Neuronal stem cell (in vitro differentiated cells): ENCODE data around the gene GLIS1.

Experiments
- DNase-seq: peaks from one replicate; pipeline ENCODE4 v3.0.0-alpha.2; 2013; ENCODE audit warnings: low spot score
- H2AFZ ChIP-seq: one replicate; pipeline ENCODE4 v1.6.1; 2013; ENCODE audit warnings: mild to moderate bottlenecking, low read length, inconsistent platforms
- H2AK5ac ChIP-seq: 2 replicates; pipeline ENCODE4 v1.6.1; 2013; ENCODE audit warnings: low read depth, mild to moderate bottlenecking, inconsistent platforms, low read length, moderate library complexity, mixed read lengths
- H2BK120ac ChIP-seq: 2 replicates; pipeline ENCODE4 v1.6.1; 2013; ENCODE audit warnings: low read depth, mild to moderate bottlenecking, inconsistent platforms, low read length, moderate library complexity, mixed read lengths
- H2BK12ac ChIP-seq: one replicate; pipeline ENCODE4 v1.6.1; 2013; ENCODE audit warnings: low read length, inconsistent platforms
- H2BK15ac ChIP-seq: 2 replicates; pipeline ENCODE4 v1.6.1; 2013; ENCODE audit warnings: mild to moderate bottlenecking, low read length, inconsistent platforms, mixed read lengths
- H2BK5ac ChIP-seq: one replicate; pipeline ENCODE4 v1.6.1; 2013; ENCODE audit warnings: inconsistent platforms, mild to moderate bottlenecking, low read length, moderate library complexity
- H3K14ac ChIP-seq: one replicate; pipeline ENCODE4 v1.6.1; 2013; ENCODE audit warnings: low read length, inconsistent platforms
- H3K18ac ChIP-seq: 2 replicates; pipeline ENCODE4 v1.6.1; 2013; ENCODE audit warnings: low read length, inconsistent platforms
- H3K23ac ChIP-seq: 2 replicates; pipeline ENCODE4 v1.6.1; 2013; ENCODE audit warnings: low read depth, mild to moderate bottlenecking, mixed read lengths, low read length, inconsistent platforms; ENCODE audit not compliant: poor library complexity
- H3K27ac ChIP-seq: replicated peaks from 3 replicates; pipeline ENCODE4 v1.5.1; 2013; ENCODE audit warnings: low read length, inconsistent platforms
- H3K27me3 ChIP-seq, 3 experiments: 2 replicates each; pipeline ENCODE4 v1.6.1; 2013; ENCODE audit warnings: low read length in 3 of 3, mild to moderate bottlenecking in 2 of 3, inconsistent platforms in 1 of 3, low read depth in 1 of 3, mixed read lengths in 1 of 3, moderate library complexity in 1 of 3; ENCODE audit not compliant: control insufficient read depth in 3 of 3, insufficient read depth in 3 of 3
- H3K36me3 ChIP-seq, 2 donors: replicated peaks in 1 of 2; 2 replicates each; pipeline ENCODE4 v1.6.1; 2013; ENCODE audit warnings: low read length in 2 of 2; ENCODE audit not compliant: control insufficient read depth in 2 of 2, insufficient read depth in 2 of 2
- H3K4ac ChIP-seq: 2 replicates; pipeline ENCODE4 v1.6.1; 2013; ENCODE audit warnings: inconsistent platforms, mild to moderate bottlenecking, low read length, moderate library complexity
- H3K4me1 ChIP-seq, 2 donors: 1 replicate in 1 of 2; 2 replicates in 1 of 2; pipeline ENCODE4 v1.6.1; 2013; ENCODE audit warnings: low read length in 2 of 2, low read depth in 1 of 2; ENCODE audit not compliant: control insufficient read depth in 2 of 2, insufficient read depth in 1 of 2
- H3K4me2 ChIP-seq: one replicate; pipeline ENCODE4 v1.6.1; 2013; ENCODE audit warnings: mild to moderate bottlenecking, low read length, inconsistent platforms; ENCODE audit not compliant: insufficient read depth, poor library complexity, severe bottlenecking
- H3K4me3 ChIP-seq, 2 donors: 2 replicates each; pipeline ENCODE4 v1.5.1; 2013; ENCODE audit warnings: low read length in 2 of 2, mild to moderate bottlenecking in 2 of 2, inconsistent platforms in 1 of 2, moderate library complexity in 1 of 2
- H3K79me1 ChIP-seq: one replicate; pipeline ENCODE4 v1.6.1; 2013; ENCODE audit warnings: low read depth, mild to moderate bottlenecking, inconsistent platforms, low read length, moderate library complexity
- H3K9ac ChIP-seq: one replicate; pipeline ENCODE4 v1.6.1; 2013; ENCODE audit warnings: mild to moderate bottlenecking, low read depth, low read length, inconsistent platforms; ENCODE audit not compliant: poor library complexity
- H3K9me3 ChIP-seq, 2 donors: replicated peaks in 1 of 2; 2 replicates each; pipeline versions ENCODE3 to v1.6.1; 2013; ENCODE audit warnings: low read length in 2 of 2, mild to moderate bottlenecking in 2 of 2, inconsistent platforms in 1 of 2, low read depth in 1 of 2, mixed read lengths in 1 of 2, moderate library complexity in 1 of 2; ENCODE audit not compliant: control insufficient read depth in 2 of 2, insufficient read depth in 1 of 2
- H4K8ac ChIP-seq: one replicate; pipeline ENCODE4 v1.6.1; 2013; ENCODE audit warnings: low read depth, mild to moderate bottlenecking, inconsistent platforms, low read length, moderate library complexity
- H4K91ac ChIP-seq: one replicate; pipeline ENCODE4 v1.6.1; 2013; ENCODE audit warnings: low read length, low read depth, mild to moderate bottlenecking, inconsistent platforms; ENCODE audit not compliant: poor library complexity
- WGBS, 2 donors: extraction: QIAGEN DNeasy Blood & Tissue Kit; methylation state at CpG; one replicate each; pipeline ENCODE4 v1.1.7; 2013; ENCODE audit warnings: missing lambda C conversion rate in 2 of 2, mixed read lengths in 1 of 2; ENCODE audit not compliant: insufficient read length in 2 of 2, insufficient replicate concordance in 1 of 2; ENCODE audit errors: extremely low coverage in 2 of 2; 5-methylcytosine and 5-hydroxymethylcytosine counted together

Gene GLIS1

DNA sequence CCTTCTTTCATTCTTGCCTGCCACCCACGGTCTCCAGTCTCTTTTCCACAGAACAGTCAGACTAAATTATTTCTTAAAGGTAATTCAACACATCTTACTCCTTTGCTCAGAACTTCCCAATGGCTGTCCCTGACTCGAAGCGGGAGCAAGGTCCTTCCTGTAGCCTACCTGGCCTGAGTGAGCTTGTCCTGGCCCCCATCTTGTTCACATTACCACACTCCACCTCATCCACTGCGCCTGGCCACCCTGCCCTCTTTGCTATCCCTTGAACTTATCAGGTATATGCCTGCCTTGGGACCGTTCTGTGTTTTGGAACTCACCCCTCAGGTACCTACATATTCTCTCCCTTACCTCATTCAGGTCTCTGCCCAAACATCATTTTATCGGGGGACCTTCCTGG is 13.3 kb upstream of the GLIS1 start:
- Histone ChIP-seq H2BK5ac (no peak overlapping the region), H3K23ac (no peak overlapping the region), H3K79me1 (no peaks in the 10 kb centered on the region), H2BK12ac (no peak overlapping the region), H4K91ac (no peak overlapping the region), H2BK15ac (no peak overlapping the region), H3K4me3 (no peak overlapping the region), H3K4me2 (no peak overlapping the region), H3K14ac (no peak overlapping the region), H2BK120ac (no peak overlapping the region), H3K4ac (no peak overlapping the region), H2AK5ac (no peak overlapping the region), H4K8ac (no peak overlapping the region), H3K27ac (no peak overlapping the region), H2AFZ (no peak overlapping the region), H3K36me3 (no peaks in the 10 kb centered on the region), H3K9me3 (no peaks in the 10 kb centered on the region), H3K4me1 (no peaks in the 10 kb centered on the region), H3K9ac (no peak overlapping the region), H3K18ac (no peak overlapping the region), H3K27me3 (peaks cover 0 to 4% (median 0%) of the 10 kb centered on the region in 3 experiments)
- no peak for DNase-seq
- WGBS, 2 donors: no CpG with 5 or more reads among the region's 6 CpGs

DNA sequence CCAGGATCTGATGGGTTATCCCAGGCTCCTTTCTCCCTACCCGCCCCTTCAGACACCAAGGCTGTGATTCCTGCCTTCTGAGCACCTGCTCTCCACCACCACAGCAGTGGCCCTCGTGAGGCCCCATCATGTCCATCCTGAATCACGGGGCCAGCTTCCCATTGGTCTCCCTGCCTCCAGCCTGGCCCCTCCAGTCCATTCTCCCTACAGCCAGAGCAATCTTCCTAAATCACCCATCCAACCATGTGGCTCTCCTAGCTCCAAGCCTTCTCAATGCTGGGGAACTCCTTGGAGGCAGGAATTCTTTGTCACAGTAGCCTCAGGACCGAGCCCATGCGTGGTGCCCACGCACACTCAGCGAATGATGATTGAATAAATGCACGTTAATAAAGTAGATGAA is 8.9 kb upstream of the GLIS1 start:
- no peaks in the 10 kb centered on the region for H3K36me3 ChIP-seq
- no peak overlapping the region for H2AFZ ChIP-seq
- no peak overlapping the region for H4K91ac ChIP-seq
- H3K9me3 ChIP-seq: peaks cover 0 to under 1% of the 10 kb centered on the region in 2 donors
- no peak for DNase-seq
- H3K4ac ChIP-seq: no peak overlapping the region
- no peaks in the 10 kb centered on the region for H3K4me1 ChIP-seq
- H3K79me1 ChIP-seq: no peaks in the 10 kb centered on the region
- no peak overlapping the region for H2BK120ac ChIP-seq
- H4K8ac ChIP-seq: no peak overlapping the region
- H3K9ac ChIP-seq: no peak overlapping the region
- no peak overlapping the region for H3K4me3 ChIP-seq
- H3K27ac ChIP-seq: no peak overlapping the region
- WGBS, 2 donors: no CpG with 5 or more reads among the region's 8 CpGs
- no peak overlapping the region for H2BK5ac ChIP-seq
- H2AK5ac ChIP-seq: no peak overlapping the region
- peak overlapping the region; percentile 25 for H3K18ac ChIP-seq
- H3K4me2 ChIP-seq: no peak overlapping the region
- H2BK12ac ChIP-seq: no peak overlapping the region
- H2BK15ac ChIP-seq: no peak overlapping the region
- H3K27me3 ChIP-seq: peaks cover 0 to 4% (median 0%) of the 10 kb centered on the region in 3 experiments
- no peak overlapping the region for H3K23ac ChIP-seq
- H3K14ac ChIP-seq: no peak overlapping the region

DNA sequence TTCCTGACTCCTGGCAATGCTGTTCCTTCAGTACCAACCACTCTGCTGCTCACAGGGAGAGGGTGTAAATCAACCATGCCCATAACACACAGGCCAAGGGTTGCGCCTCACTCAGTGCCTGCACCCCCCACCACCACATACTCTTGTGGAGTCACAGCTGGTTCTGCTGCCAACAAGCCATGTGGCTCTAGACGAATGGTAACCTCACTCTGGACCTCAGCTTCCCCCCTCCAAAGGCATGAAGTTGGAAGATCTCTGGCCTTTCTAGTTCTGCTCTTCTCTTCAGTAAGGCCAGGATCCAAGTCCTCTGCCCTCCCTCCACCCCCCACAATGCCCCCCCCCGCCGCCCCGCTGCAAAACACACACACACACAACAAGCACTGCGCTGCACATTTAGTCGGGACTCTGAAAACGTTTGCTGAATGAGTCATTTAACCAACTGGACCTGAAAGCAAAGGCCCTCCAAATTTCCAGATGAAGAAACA is 1.7 kb upstream of the GLIS1 start:
- no CpG with 5 or more reads among the region's 8 CpGs for WGBS, 2 donors
- H3K27ac ChIP-seq: no peak overlapping the region

DNA sequence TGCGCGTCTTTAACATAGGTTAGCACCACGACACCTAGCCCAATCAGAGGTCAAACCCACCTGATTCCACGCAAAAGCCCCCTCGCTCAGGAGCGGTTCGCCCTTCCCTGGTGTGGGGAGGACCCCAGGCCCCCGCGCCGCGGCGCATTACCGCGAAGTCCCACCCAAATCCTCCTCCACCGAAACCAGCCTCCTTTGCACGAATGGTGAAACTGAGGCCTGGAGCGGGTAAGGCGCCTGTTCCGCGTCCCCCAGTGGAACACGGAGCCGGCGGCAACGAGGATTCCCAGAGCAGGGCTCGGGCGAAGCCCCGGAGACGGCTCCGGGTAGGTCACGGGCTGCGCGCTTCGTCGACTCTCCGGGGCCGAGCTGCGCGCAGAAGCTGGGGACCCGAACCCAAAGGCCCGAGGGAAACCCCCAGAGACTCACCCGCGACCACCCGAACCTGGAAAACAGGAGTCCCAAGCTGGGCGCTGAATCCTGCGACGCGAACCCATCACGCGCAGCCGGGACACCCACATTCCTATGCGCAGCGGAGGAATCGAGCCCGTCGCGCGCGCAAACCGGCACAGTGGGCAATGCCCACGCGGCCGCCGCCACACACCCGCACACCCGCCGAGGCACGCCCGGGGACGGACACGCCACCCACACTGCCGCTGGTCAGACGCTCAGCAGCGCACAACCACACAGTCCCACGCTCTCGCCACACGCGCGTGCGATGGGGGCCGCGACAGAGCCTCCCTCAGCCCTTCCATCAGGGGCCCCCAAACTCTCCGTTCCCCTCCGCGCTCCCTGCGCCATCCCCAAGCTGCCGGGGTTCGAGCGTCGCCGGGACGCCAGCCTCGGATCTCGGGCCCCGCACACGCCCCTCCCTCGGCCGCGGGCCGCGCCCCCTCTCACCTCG is 507 bp downstream of the GLIS1 start:
- no peak overlapping the region for H2AK5ac ChIP-seq
- no peak overlapping the region for H2BK5ac ChIP-seq
- H3K18ac ChIP-seq: peak overlapping the region; percentile 94
- no peak overlapping the region for H3K4ac ChIP-seq
- H3K79me1 ChIP-seq: no peaks in the 10 kb centered on the region
- H4K8ac ChIP-seq: no peak overlapping the region
- peak overlapping the region; percentile 98 for H3K23ac ChIP-seq
- no CpG with 5 or more reads among the region's 101 CpGs for WGBS, 2 donors
- H3K36me3 ChIP-seq: no peaks in the 10 kb centered on the region
- DNase-seq: no peak
- H3K4me1 ChIP-seq: peaks cover 2 to 10% of the 10 kb centered on the region in 2 donors
- H4K91ac ChIP-seq: no peak overlapping the region
- H2BK12ac ChIP-seq: peak overlapping the region; percentile 63
- no peak overlapping the region for H3K27ac ChIP-seq
- H3K9me3 ChIP-seq: peaks cover 4% of the 10 kb centered on the region in 2 donors
- H2BK120ac ChIP-seq: no peak overlapping the region
- H3K9ac ChIP-seq: peak overlapping the region; percentile 87
- peak overlapping the region; percentile 92 for H2AFZ ChIP-seq
- peak overlapping the region; percentile 85 for H3K4me2 ChIP-seq
- peaks cover 31 to 84% (median 47%) of the 10 kb centered on the region in 3 experiments for H3K27me3 ChIP-seq
- peak overlapping the region; percentile 39 to 83 for H3K4me3 ChIP-seq
- H3K14ac ChIP-seq: peak overlapping the region; percentile 59
- H2BK15ac ChIP-seq: peak overlapping the region; percentile 12

More for the DNA sequence above, 1.7 kb upstream of the GLIS1 start:
- peaks cover 4% of the 10 kb centered on the region in 2 donors for H3K9me3 ChIP-seq
- peaks cover 2 to 10% of the 10 kb centered on the region in 2 donors for H3K4me1 ChIP-seq
- H3K36me3 ChIP-seq: no peaks in the 10 kb centered on the region
- no peak overlapping the region for H3K4me2 ChIP-seq
- H4K8ac ChIP-seq: no peak overlapping the region
- no peak overlapping the region for H4K91ac ChIP-seq
- DNase-seq: no peak
- H2BK120ac ChIP-seq: no peak overlapping the region
- peak overlapping the region; percentile 66 for H2BK5ac ChIP-seq
- H3K9ac ChIP-seq: peak overlapping the region; percentile 4
- H3K14ac ChIP-seq: peak overlapping the region; percentile 56
- no peak overlapping the region for H2AFZ ChIP-seq
- peak overlapping the region; percentile 57 for H3K18ac ChIP-seq
- H2BK15ac ChIP-seq: no peak overlapping the region
- H3K4me3 ChIP-seq: no peak overlapping the region
- peaks cover 31 to 62% (median 47%) of the 10 kb centered on the region in 3 experiments for H3K27me3 ChIP-seq
- H2BK12ac ChIP-seq: no peak overlapping the region
- H3K23ac ChIP-seq: peak overlapping the region; percentile 73
- no peak overlapping the region for H3K4ac ChIP-seq
- no peak overlapping the region for H2AK5ac ChIP-seq
- no peaks in the 10 kb centered on the region for H3K79me1 ChIP-seq
